GM15510 (cell line): ENCODE measurements around the gene UTS2B.

Source experiments
- POLR2A ChIP-seq: IDR thresholded peaks from 3 replicates; pipeline ENCODE4 v1.6.1; 2011; ENCODE audit warnings: borderline replicate concordance; ENCODE audit not compliant: insufficient read length; ENCODE audit errors: extremely low read depth

Gene UTS2B, protein sequence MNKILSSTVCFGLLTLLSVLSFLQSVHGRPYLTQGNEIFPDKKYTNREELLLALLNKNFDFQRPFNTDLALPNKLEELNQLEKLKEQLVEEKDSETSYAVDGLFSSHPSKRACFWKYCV

DNA sequence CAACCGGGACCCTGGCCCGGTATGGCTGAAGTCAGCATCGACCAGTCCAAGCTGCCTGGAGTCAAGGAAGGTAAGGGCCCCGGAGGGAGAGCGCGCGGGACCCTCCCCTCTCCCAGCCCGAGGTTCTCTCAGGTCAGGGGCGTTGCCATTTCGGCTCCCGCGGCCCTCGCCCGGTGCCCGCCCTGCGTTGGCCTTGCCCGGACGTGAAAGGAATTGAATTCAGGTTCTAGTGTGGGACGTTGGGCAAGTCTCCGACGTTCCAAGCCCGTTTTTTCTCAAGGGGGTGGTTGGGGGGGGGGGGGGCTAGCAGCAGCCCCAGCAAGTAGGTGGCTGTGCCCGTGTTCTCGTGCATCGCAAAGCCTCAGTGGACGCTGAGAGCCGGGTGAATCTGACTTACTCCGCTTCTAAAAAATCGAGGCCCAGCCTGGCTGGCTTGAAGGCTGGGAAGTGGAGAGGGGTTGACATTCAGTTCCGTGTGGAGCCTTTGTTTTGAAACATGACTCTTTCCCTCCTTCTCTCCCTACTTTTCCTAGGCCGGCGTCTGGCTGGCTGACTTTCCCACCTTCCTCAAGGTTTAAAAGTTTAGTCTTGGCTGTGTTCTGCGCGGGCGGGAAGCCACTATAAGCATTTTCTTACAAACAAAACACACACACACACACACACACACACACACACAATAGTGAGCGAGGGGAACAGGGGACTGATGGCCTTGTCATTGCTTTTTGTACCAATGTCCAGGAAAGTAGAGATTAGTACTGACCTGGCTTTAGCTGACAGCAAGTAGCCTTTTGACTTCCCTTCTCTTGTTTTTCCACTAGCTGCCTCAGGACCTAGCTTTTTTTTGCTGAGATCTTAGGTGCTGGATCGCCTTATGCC lies at the start of gene UTS2B:
UTS2B (minus strand) TSS at position 873 of the 876 bp plus-strand sequence. CDS start 48,337 bp downstream, outside the sequence.
- TF ChIP-seq POLR2A = no peak

DNA sequence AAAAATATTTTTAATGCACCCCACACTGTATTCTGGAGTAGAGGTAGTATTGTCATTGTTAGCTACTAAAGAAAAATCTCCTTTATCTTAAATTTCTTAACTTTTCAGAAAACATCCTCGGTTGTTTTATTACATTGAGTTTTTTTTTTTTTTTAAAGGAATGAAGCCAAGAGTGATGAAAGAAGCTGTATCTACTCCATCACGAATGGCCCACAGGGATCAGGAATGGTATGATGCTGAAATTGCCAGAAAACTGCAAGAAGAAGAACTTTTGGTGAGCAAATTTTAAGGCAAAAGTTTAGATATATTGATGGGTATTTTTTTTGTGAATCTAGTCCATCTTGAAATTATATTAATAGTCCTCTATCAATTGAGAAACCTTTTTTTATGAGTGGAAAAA lies 49.7 kb upstream of the UTS2B start:
- TF ChIP-seq POLR2A = no peak

DNA sequence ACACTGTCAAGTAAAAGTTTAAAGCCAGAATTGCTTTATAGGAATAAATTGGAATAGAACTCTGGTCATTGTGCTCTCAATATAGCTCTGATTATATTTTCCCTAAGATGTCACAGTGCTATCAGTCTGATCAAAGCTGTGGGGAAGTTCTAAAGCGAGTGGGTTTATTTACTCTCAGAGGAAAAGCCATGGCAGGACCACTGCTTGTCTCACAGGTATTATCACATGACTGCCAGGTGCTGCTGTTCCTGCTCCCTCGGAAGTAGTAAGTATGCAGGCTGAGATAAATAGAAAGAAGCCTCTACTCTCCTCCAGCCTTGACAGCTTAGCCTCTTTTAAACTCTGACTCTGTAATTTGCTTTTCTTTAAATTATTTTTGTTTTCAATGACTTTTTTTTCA lies 49.1 kb upstream of the UTS2B start:
- TF ChIP-seq POLR2A = no peak

DNA sequence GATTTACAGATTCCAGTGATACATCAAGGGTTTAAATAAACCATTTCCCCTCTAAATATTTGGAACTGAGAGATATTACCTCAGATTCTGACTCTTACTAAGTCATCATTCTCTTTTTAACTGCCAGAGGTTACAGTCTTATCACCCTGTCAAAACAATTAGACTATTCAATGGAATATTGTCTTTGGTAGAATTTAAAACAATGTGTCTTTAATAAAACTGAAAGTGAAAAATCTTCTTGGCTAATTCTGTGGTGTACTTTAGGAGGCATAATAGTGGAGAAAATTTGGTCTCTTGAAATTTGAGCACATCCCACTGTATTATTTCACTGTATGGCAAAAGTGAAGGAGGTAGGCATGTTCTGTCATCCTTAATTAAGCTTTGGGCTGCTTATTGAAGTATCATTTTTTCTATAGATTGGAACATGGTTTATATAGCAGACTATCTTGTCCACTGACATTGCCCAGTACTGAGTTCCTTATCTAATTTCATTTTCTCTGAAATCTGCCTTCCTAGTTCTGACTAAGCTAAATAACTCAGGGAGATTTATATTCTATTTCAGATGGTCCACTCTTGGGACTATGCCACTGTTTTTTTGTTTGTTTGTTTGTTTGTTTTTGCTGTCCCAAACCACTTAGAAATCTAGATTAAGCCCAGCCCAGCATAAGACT lies 48.0 kb upstream of the UTS2B start:
- TF ChIP-seq POLR2A = no peak

DNA sequence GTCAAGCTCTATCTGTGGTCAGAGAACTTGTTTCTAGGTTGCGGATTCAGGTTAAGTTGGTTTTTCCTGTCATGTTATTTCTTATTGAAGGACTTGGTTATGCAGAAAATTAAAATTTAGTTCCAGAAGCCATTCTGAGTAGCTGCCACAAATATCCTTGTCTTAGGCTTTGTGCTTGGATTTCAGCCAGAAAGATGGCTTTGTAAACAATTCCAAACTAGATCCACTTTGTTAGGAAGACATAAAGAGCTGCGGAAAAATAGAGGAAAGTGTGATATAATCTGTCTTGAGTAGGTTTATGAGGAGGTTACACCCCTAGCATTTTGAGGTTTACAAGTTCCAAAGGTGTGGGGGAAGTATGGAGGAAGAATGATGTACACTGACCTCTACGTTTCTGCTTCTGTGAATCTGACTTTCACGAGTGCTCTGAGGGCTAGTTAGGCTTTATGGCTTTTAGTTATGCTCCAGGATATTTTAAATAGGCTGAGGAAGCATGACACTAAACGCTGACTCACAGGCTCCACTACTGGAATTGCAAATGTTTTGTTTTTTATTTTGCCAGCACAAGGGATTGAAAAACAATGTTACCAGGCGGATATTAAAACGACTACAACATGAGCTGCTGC lies 46.3 kb upstream of the UTS2B start:
- TF ChIP-seq POLR2A = no peak

DNA sequence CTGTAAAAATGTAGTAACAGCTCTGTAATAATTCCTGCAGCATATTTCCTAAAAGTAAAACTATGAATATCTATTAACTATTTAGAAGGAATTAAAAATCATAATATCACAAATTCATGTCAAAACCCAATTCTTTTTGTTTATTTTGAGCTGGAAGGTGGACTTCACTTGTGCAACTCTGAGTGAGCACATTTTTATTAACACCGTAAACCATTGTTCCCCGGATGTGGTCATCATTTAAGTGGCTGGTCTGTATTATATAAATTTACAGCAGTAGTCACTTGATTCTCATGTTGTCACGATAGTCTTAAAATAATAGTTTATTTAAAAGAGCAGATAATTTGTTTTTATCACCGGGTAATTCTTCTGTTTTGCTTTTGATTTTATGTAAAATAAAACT lies 43.0 kb upstream of the UTS2B start:
- TF ChIP-seq POLR2A = no peak

DNA sequence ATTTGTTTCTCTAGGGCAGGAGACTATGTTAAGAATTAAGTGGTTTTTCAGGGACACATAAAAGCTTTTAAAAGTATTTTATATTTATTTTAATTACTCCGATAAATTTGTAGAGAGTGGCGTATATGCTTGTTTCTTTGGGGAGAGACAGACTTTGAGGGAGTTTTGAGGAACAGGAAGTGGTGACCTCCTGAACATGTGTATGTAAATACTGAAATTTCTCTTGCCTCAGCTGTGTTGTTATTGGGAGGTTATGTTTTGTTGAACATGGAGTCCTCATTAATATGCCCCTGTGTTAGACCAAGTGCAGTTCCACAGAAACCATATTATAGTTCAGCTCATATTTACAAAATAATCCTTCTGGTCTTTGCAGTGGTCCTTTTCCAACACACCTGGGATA lies 41.8 kb upstream of the UTS2B start:
- TF ChIP-seq POLR2A = no peak

DNA sequence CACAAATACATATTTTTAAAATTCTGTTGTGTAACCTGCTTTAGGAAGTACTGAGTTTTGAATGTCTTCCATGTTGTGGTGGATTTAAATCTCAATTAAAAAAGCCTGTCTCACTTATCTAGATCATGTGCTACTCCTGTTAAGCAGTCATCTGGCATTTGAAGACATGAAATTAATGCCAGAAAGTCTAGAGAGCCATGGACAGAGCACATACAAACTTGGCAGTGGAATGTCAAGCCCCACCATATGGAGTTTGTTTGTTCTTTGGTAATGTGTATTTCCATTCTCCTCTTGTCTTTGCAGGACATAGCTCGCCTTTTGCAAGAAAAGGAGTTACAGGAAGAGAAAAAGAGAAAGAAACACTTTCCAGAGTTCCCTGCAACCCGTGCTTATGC lies 39.3 kb upstream of the UTS2B start:
- no peak for TF ChIP-seq POLR2A

DNA sequence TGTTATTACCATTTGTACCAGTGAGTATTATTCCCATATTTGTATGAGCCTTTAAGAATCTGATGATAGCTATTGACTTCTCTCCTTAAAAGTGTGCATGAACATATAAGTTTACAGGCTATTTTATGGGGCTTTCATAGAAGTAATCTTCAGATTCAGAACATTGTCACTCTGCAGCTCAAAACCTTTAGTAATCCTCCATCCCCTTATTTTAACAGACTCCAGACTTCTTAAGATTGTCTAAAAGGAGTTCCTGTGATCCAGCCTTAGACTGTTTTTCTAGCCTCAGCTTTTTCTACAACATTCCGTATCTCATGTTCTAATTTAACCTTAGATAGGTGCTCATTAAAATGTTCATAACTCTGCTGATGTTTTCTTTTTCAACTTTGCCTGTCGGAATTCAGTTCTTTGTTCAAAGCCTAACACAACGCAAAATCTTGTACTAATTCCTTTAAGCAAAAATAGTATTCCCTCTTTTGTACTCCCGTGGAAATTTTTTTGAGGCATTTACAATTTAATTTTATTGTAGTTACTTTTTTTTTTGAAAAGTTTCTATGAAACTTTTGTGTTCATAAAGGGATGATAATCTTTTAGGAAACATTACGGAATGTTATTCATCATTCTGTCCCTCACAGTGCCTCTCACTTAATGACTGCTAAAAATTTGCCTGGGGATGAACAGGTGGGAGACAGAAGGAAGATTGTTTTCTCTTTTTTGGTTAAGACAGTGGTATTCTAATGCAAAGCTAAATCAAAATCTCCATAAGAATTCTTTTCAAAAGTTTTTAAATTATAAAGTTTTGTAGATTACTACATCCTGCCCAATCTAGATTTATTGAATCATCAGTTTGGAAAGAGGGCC lies 38.7 kb upstream of the UTS2B start:
- TF ChIP-seq POLR2A = no peak

DNA sequence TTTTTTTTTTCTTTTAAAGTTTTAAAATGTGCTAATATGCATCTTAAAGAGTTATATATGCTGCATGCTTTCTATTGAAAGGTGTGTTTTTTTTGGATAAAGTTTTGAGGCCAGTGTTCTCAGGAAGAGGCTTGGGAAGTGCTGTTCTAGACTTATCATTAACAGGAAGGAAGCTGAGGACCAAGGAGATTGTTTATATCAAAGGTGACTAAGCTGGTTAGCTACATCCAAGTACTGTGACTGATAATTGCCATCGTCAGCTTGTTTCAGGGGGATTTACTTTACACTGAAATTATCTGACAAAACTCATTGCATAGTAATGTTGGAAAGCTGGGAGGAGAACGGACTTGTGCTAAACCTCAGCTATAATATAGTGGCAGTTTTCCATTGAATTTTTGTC lies 36.3 kb upstream of the UTS2B start:
- TF ChIP-seq POLR2A = no peak

DNA sequence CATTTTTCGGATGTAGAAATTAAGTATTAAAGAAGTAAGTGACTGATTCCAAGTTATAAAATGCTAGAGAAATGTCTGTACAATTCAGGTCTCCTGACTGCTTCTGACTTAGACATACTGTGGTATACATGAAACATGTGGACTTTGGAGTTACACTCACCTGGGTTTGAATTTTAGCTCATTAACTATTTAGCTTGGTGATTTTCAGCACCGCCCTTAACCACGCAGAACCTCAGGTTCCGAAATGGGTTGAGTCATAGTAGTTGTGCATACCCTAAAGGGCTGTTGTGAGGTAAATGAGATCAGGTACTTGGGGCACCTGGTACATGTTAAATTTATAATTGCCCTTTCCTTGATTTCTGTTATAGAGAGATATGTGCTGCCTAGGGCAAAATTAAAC lies 32.9 kb upstream of the UTS2B start:
- no peak for TF ChIP-seq POLR2A

DNA sequence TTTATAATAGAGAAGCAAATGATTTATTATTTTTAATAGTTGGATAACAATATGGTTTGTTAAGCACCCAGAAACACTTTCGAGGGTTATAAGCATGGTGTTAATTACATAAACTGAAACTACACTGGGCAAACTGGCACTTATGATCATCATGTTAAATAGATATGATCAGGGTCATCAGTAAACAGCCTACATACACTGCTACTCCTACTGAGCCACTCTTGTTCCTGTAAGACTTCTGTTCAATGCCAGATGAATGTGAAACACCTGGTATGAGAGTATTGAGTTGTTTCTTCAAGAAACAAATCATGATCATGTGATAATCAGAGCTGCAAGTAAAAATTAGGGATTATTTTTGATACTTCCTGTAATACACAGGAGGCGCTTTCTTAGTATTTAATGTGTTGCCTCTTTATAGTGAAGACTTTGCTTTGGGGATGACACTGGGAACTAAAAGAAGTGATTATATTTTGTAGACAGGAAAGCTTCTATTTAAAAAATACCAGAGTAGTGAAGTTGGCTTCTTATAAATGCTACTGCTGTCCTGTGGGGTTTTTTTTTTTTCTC lies 32.3 kb upstream of the UTS2B start:
- no peak for TF ChIP-seq POLR2A

DNA sequence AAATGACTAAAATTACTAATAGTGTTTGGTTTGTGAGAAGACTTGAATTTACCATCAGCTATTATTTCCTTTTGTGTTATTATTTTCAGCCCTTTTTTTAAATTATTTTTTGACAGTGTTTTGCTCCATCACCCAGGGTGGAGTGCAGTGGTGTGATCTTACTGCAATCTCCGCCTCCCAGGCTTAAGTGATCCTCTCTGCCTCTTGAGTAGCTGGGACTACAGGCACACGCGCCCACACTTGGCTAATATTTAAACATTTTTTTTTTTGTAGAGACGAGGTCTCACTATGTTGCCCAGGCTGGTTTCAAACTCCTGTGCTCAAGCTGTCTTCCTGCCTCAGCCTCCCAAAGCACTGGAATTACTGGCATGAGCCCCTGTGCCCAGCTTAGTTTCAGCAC lies 31.7 kb upstream of the UTS2B start:
- no peak for TF ChIP-seq POLR2A

DNA sequence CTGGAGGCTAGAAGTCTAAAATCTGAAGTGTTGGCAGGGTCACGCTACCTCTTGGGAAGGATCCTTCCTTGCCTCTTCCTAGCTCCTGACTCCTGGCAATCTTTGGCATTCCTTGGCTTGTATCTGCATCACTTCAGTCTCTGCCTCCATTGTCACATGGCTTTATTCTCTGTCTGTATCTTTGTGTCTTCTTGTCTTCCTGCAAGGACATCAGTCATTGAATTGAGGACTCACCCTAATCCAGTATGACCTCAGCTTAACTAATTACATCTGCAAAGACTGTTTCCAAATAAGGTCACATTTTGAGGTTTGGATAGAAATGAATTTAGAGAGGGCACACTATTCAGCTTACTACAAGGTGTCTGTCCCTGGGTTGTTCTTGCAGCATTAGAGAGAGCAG lies 31.1 kb upstream of the UTS2B start:
- TF ChIP-seq POLR2A = no peak
